NCI-H187 (cell line): ENCODE measurements around the gene RNPEPL1.
A peak's percentile ranks its signal among the peaks of the same experiment; 100 is the strongest.
"Not testable (repeated sequence)": the region's sequence is repeated elsewhere in the genome, so short reads cannot be mapped to it uniquely, and the experiment has no call there.

Source experiments
- DNase-seq, 2 experiments: peaks; one replicate each; lab custom pipeline; 2025; lab: John Stamatoyannopoulos, UW

RNPEPL1 gene

GRCh38 chr2:240567872-240568677 lies at the start of gene RNPEPL1:
RNPEPL1 (plus strand) TSS chr2:240568484; CDS start chr2:240568587, 103 bp downstream.
- DNase-seq: peak in 1 of 2 experiments; percentile 1

- no peak for DNase-seq
Observed at GRCh38 chr2:240518981-240519380, 49.3 kb upstream of the RNPEPL1 start.

- no peak for DNase-seq
Observed at GRCh38 chr2:240519396-240520129, 48.7 kb upstream of the RNPEPL1 start.

GRCh38 chr2:240520130-240520973 lies 47.9 kb upstream of the RNPEPL1 start:
- DNase-seq: no peak

- DNase-seq: no peak
Observed at GRCh38 chr2:240520974-240521350, 47.3 kb upstream of the RNPEPL1 start.

GRCh38 chr2:240521885-240522284 lies 46.4 kb upstream of the RNPEPL1 start:
- not testable (repeated sequence) for DNase-seq

- DNase-seq: no peak
Observed at GRCh38 chr2:240522406-240522805, 45.9 kb upstream of the RNPEPL1 start.

GRCh38 chr2:240523451-240524281 lies 44.6 kb upstream of the RNPEPL1 start:
- no peak for DNase-seq

GRCh38 chr2:240524963-240525718 lies 43.1 kb upstream of the RNPEPL1 start:
- DNase-seq: no peak

- DNase-seq: no peak
Observed at GRCh38 chr2:240525802-240526201, 42.5 kb upstream of the RNPEPL1 start.

GRCh38 chr2:240526521-240526920 lies 41.8 kb upstream of the RNPEPL1 start:
- no peak for DNase-seq

GRCh38 chr2:240527153-240527750 lies 41.0 kb upstream of the RNPEPL1 start:
- DNase-seq: no peak

GRCh38 chr2:240528406-240529040 lies 39.8 kb upstream of the RNPEPL1 start:
- DNase-seq: no peak

GRCh38 chr2:240529344-240529999 lies 38.8 kb upstream of the RNPEPL1 start:
- no peak for DNase-seq

- DNase-seq: no peak
Observed at GRCh38 chr2:240530181-240530580, 38.1 kb upstream of the RNPEPL1 start.

- DNase-seq: no peak
Observed at GRCh38 chr2:240531038-240531437, 37.2 kb upstream of the RNPEPL1 start.

- no peak for DNase-seq
Observed at GRCh38 chr2:240532031-240532775, 36.1 kb upstream of the RNPEPL1 start.

GRCh38 chr2:240538031-240538780 lies 30.1 kb upstream of the RNPEPL1 start:
- DNase-seq: no peak
